IPS-20b (cell line): ENCODE measurements around the gene DAGLB.

Experiments used
- H3K27ac ChIP-seq: one replicate; pipeline ENCODE4 v1.5.1; 2013; ENCODE audit warnings: low read length
- H3K27me3 ChIP-seq: 2 replicates; pipeline ENCODE4 v1.6.1; 2013; ENCODE audit warnings: mild to moderate bottlenecking, low read length, inconsistent platforms; ENCODE audit not compliant: insufficient read depth
- H3K36me3 ChIP-seq: 2 replicates; pipeline ENCODE4 v1.6.1; 2013; ENCODE audit warnings: low read depth, mild to moderate bottlenecking, inconsistent platforms, low read length, moderate library complexity; ENCODE audit not compliant: insufficient read depth
- H3K4me1 ChIP-seq: 2 replicates; pipeline ENCODE4 v1.6.1; 2013; ENCODE audit warnings: mild to moderate bottlenecking, control low read depth, inconsistent platforms, low read length, moderate library complexity; ENCODE audit not compliant: insufficient read depth
- H3K4me3 ChIP-seq: 2 replicates; pipeline ENCODE4 v1.5.1; 2013; ENCODE audit warnings: mild to moderate bottlenecking, low read length, inconsistent platforms
- H3K9ac ChIP-seq: 2 replicates; pipeline ENCODE4 v1.6.1; 2013; ENCODE audit warnings: low read depth, mild to moderate bottlenecking, inconsistent platforms, low read length, moderate library complexity
- H3K9me3 ChIP-seq: 2 replicates; pipeline ENCODE4 v1.6.1; 2013; ENCODE audit warnings: mild to moderate bottlenecking, low read depth, low read length, inconsistent platforms; ENCODE audit not compliant: insufficient read depth

DAGLB gene

DNA sequence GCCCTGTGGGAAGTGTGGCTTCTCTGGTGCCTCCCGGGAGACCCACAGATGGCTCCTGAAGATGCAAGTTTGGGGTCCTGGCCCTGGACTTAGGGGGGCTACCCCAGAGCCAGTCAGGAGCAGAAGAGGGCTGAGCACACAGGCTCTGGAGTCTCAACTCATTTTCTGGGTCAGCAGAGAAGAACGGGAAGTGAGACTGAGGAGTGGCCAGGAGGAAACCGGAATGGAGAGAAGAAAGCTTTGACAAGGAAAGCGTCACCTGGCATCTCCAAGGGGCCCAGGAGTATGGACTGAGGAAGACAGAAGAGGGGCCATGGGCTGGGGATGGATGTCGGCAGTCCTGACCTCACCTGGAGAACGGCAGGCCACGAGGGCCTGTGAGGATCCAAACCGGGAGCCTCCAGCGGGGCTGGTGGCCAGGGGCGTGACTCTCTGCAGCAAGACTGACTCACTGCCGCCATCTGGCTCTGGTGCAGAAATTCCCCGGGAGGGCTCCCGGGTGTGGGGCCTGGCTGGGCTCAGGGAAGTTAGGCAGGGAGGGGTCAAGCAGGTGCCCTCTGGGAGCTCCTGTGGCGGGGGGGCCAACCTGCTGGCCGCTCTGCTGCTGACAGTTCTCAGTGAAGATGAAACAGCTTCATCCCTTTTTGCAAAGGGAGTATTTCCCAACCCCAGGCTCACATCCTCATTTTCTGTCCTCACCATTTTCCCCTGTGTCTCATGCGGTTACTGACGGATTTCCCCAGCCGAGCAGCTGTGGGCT is 23.6 kb downstream of the DAGLB start:
- H3K9me3 ChIP-seq, result peaks cover 18% of the 10 kb centered on the region

DNA sequence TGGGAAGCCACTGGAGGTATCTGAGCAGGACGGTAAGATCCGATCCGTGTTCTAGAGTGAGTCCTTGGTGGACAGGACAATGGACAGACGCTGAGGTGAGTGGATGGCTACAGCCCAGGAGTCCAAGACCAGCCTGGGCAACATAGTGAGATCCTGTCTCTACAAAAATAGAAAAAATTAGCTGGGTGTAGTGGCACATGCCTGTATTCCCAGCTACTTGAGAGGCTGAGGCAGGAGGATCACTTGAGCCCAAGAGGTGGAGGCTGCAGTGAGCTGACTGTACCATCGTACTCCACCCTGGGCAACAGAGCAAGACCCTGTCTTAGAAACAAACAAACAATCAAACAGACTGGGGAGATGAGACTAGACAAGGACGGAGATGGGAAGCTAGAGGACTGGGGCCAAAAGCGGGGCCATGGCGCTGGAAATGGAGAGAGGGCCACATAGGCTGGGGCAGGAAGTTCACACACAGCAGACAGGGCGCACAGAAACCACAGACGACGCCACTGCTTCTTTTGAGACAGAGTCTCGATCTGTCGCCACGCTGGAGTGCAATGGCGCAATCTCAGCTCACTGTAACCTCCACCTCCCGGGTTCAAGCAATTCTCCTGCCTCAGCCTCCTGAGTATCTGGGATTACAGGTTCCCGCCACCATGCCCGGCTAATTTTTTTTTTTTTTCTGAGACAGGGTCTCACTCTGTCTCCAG is 24.7 kb downstream of the DAGLB start:
- H3K27ac ChIP-seq, result no peak overlapping the region
- peaks cover 81% of the 10 kb centered on the region for H3K36me3 ChIP-seq
- H3K4me1 ChIP-seq, result no peaks in the 10 kb centered on the region
- no peaks in the 10 kb centered on the region for H3K27me3 ChIP-seq
- peaks cover 18% of the 10 kb centered on the region for H3K9me3 ChIP-seq
- H3K9ac ChIP-seq, result no peak overlapping the region
- no peak overlapping the region for H3K4me3 ChIP-seq

More for the DNA sequence above, 23.6 kb downstream of the DAGLB start:
- Histone ChIP-seq H3K4me1 (no peaks in the 10 kb centered on the region), H3K9ac (no peak overlapping the region), H3K27me3 (no peaks in the 10 kb centered on the region), H3K36me3 (peaks cover 89% of the 10 kb centered on the region), H3K27ac (no peak overlapping the region), H3K4me3 (no peak overlapping the region)

DNA sequence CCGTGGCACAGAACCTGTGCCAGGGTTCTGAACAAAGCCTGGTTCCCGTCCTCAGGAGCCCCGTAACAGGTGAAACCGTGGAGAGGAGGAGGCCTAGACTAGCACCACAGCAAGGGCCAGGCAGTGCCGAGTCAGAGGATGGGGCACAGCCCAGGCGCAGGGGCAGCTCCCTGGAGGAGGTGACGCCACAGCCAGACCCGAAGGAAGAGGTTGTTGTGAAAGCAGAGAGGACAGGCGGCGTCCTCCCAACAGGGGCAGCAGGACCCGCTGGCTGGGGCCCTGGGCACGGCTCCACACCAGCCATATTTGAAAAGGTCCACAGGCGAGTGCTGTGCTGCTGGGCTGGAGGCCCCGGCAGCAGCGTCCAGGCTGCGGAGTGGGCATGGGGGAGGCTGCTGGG is 25.7 kb downstream of the DAGLB start:
- Histone ChIP-seq H3K36me3 (peaks cover 77% of the 10 kb centered on the region), H3K4me1 (no peaks in the 10 kb centered on the region), H3K4me3 (no peak overlapping the region), H3K9me3 (peaks cover 18% of the 10 kb centered on the region), H3K9ac (no peak overlapping the region), H3K27me3 (no peaks in the 10 kb centered on the region), H3K27ac (no peak overlapping the region)

DNA sequence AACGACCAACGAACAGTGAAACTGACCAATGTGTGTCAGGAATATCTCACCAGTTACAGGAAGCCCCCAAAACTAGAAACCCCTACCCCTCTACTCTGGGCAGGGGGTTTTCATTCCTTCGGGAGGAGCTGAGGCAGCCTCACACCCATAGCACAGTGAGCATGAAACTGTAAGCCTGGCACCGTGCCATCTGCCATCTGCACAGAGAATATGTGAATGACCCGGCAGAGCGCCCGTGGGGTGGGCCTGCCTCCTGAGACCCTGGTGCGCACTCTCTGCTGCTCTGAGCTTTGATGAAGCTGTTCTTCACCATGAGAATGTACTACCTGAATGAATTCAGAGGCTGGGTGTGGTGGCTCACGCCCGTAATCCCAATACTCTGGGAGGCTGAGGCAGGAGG is 27.1 kb downstream of the DAGLB start:
- H3K36me3 ChIP-seq, result peaks cover 79% of the 10 kb centered on the region
- H3K27me3 ChIP-seq, result no peaks in the 10 kb centered on the region
- H3K9me3 ChIP-seq, result peaks cover 18% of the 10 kb centered on the region
- peaks cover 2% of the 10 kb centered on the region; the same call in 1 of the 2 replicates for H3K4me1 ChIP-seq
- no peak overlapping the region for H3K9ac ChIP-seq
- no peak overlapping the region for H3K27ac ChIP-seq
- no peak overlapping the region for H3K4me3 ChIP-seq

GRCh38 chr7:6419310-6419773 is 28.4 kb downstream of the DAGLB start:
- Histone ChIP-seq H3K9me3 (peaks cover 18% of the 10 kb centered on the region), H3K9ac (no peak overlapping the region)

GRCh38 chr7:6417408-6417807 is 30.3 kb downstream of the DAGLB start:
- Histone ChIP-seq H3K27ac (no peak overlapping the region), H3K4me1 (peaks cover 2% of the 10 kb centered on the region; the same call in 1 of the 2 replicates), H3K9ac (no peak overlapping the region), H3K36me3 (peaks cover 79% of the 10 kb centered on the region), H3K4me3 (no peak overlapping the region), H3K9me3 (peaks cover 9% of the 10 kb centered on the region), H3K27me3 (no peaks in the 10 kb centered on the region)

More at GRCh38 chr7:6419310-6419773, 28.4 kb downstream of the DAGLB start:
- Histone ChIP-seq H3K4me1 (peaks cover 2% of the 10 kb centered on the region; the same call in 1 of the 2 replicates), H3K4me3 (no peak overlapping the region), H3K27me3 (no peaks in the 10 kb centered on the region), H3K36me3 (peaks cover 79% of the 10 kb centered on the region), H3K27ac (no peak overlapping the region)

DNA sequence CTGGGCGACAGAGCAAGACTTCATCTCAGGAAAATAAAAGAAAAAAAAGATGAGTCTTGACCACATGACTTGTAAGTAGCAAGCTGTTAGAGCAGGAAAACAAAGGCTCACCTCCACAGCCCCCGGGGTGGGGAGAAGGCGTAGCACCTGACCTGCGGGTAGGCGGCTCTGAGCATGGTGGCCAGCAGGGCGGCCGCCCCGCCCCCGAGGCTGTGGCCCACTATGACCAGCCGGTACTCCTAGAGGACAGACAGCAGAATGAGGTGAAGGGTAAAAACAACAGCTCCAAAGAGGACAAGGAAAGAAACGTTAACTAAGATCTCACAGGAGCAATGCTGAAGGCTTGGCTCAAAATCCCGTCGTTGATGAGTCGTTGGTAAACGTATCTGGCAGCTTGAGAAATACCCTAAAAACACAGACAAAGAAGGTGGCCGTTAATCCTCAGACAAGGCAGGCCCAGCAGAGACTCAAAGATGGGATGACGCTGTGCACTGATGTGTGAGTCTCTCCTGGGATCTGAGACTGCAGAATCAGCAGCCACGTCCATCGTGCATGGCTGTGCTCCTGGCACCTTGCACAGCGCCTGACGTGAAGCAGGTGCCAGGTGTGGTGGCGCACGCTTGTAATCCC is 31.1 kb downstream of the DAGLB start:
- H3K27me3 ChIP-seq, result no peaks in the 10 kb centered on the region
- H3K27ac ChIP-seq, result peak overlapping the region; percentile 53
- H3K36me3 ChIP-seq, result peaks cover 79% of the 10 kb centered on the region
- no peak overlapping the region for H3K4me3 ChIP-seq
- H3K9ac ChIP-seq, result peak overlapping the region; percentile 22; the same call in 1 of the 2 replicates
- H3K4me1 ChIP-seq, result peaks cover 2% of the 10 kb centered on the region; the same call in 1 of the 2 replicates
- peaks cover 2% of the 10 kb centered on the region for H3K9me3 ChIP-seq

DNA sequence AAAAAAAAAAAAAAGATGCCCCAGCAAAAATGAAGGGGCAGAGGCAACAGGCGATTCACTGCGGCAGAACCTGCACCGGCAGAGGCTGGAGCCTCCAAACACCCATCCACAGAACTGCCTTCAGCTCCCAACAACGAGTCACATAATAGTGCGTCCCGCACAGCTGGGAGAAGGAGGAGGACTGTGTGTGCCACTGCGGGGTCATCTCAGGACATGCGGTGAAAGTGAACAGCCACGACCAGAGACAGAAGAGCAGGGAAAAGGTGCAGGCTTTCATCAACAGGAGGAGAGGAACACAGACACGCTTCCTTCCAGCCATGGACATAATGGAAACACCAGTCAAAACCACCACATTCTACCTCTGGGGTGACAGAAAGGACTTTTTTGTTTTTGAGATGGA is 34.1 kb downstream of the DAGLB start:
- H3K9me3 ChIP-seq, result no peaks in the 10 kb centered on the region
- H3K27me3 ChIP-seq, result no peaks in the 10 kb centered on the region
- no peak overlapping the region for H3K27ac ChIP-seq
- no peak overlapping the region for H3K9ac ChIP-seq
- peaks cover 2% of the 10 kb centered on the region; the same call in 1 of the 2 replicates for H3K4me1 ChIP-seq
- H3K36me3 ChIP-seq, result peaks cover 83% of the 10 kb centered on the region
- H3K4me3 ChIP-seq, result no peak overlapping the region

DNA sequence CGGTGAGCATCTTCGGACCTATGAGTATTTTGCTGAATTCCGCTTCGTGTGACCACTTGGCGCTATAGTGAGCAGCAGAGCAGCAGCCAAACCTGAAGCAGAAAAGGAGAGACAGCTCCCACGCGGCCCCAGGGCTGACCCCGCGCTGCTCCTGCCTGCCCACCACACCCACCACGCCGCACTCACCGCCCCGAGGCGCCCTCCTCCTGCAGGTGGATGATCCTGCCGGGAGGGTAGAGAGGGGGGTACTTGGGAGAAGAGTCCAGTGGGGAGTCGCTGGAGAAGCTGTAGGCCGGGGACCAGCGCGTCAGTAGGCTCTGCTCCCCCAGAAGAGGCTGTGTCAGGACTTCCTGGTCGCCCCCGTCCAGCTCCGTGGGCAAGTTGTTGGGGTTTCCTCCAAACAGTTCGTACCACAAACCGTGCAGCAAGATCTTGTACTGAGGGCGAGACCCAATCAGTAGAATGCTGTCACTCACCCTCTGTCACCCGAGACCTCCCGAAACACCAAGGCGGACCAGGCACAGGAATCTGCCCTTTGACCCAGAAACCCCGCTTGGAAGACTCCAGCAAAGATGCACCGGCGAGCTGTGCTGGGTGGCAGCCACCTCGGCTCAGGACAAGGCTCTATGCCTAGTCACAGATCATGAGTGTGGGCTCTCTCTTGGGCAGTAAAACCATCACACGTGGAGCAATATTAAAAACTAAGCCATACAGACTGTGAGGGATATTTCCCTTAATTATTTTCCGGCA is 37.6 kb downstream of the DAGLB start:
- Histone ChIP-seq H3K36me3 (peaks cover 89% of the 10 kb centered on the region), H3K9ac (no peak overlapping the region), H3K27me3 (no peaks in the 10 kb centered on the region), H3K9me3 (no peaks in the 10 kb centered on the region), H3K4me1 (no peaks in the 10 kb centered on the region), H3K27ac (no peak overlapping the region), H3K4me3 (no peak overlapping the region)

DNA sequence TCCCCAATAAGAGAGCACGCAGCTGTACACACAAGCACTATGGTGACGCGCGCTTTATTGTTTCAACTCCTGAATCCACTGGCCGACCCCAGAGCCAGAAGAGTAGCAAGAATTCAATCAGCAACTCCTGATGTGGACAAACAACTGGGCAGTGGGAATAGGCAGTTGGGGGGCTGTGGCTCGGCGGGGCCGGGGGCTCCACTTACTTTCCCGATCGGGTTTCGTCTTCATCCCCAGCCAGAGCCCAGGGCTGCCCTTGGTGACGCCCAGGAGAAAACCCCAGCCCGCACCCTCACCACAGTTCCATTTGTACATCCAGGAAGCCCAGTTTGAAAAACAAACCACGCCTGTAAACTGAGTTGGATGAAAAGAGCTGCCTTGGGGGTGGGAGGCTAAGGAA is 38.7 kb downstream of the DAGLB start:
- Histone ChIP-seq H3K9me3 (no peaks in the 10 kb centered on the region), H3K36me3 (peaks cover 89% of the 10 kb centered on the region), H3K27ac (no peak overlapping the region), H3K27me3 (no peaks in the 10 kb centered on the region), H3K4me1 (no peaks in the 10 kb centered on the region), H3K9ac (no peak overlapping the region), H3K4me3 (no peak overlapping the region)

DNA sequence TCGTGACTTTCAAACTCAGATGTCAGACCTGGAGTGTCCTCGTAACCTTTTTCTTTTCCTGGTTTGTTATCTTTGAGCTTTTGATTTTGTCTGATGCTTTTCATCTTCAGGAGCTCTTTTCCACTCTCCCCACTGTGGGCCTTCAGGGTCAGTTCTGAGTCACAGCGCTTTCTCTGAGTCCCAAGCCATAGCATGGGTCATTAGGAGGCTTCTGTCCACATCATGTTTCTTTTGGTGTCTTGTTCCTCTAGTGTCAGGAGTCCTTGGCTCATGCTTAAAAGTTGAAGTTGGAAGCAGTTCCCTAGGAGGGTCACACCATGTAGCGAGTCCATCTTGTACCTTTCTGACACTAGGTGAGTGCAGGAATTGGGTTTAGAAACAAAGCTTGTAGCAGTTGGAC is 40.3 kb downstream of the DAGLB start:
- Histone ChIP-seq H3K4me3 (no peak overlapping the region), H3K4me1 (no peaks in the 10 kb centered on the region), H3K36me3 (peaks cover 92% of the 10 kb centered on the region), H3K27me3 (no peaks in the 10 kb centered on the region), H3K27ac (no peak overlapping the region), H3K9ac (no peak overlapping the region), H3K9me3 (no peaks in the 10 kb centered on the region)
